PC-9 (cell line): Measurements from ENCODE around the gene FTL. TPM values are rescaled to one million over a fixed set of nuclear protein-coding genes. Genes with fewer than 3 reads are reported as not detected.
A peak's percentile ranks its signal among the peaks of the same experiment; 100 is the strongest.

Experiments used
- BruUV-seq: library from RNA; stranded (reverse); fragments of 400-500 nt; replicated peaks from 2 replicates; lab custom pipeline; 2021; lab: Mats Ljungman, UMichigan
- CTCF ChIA-PET: fragments of 300-600 bp; sonication (Branson Sonifier 250); formaldehyde crosslinking; loops from one replicate; lab custom pipeline; 2022; ENCODE audit warnings: antibody characterized with exemption; lab: Charles Lee
- POLR2A ChIA-PET: fragments of 300-600 bp; sonication (Branson Sonifier 250); formaldehyde crosslinking; loops from one replicate; lab custom pipeline; 2022; ENCODE audit warnings: antibody characterized with exemption; ENCODE audit not compliant: unreplicated experiment; lab: Charles Lee
- DNase-seq, 2 experiments: peaks; one replicate each; pipeline versions ENCODE4 v3.0.0 to v3.0.0-alpha.2; 2015 to 2022; ENCODE audit warnings: mixed read lengths in 1 of 2
- H2AFZ ChIP-seq: fragments of 200-600 bp; sonication (generic); 2 replicates; pipeline ENCODE4 v1.8.1; 2017; ENCODE audit warnings: antibody characterized with exemption
- H3F3A ChIP-seq: fragments of 200-600 bp; sonication (generic); 2 replicates; pipeline ENCODE4 v1.8.1; 2017; ENCODE audit warnings: antibody characterized with exemption, mild to moderate bottlenecking, low read depth; ENCODE audit not compliant: insufficient read depth
- H3K27ac ChIP-seq: fragments of 200-600 bp; sonication (generic); 2 replicates; pipeline ENCODE4 v1.6.1; 2016; ENCODE audit warnings: mixed run types
- H3K27me3 ChIP-seq: fragments of 200-600 bp; sonication (generic); 2 replicates; pipeline ENCODE4 v1.6.1; 2016; ENCODE audit warnings: low read depth, mixed run types; ENCODE audit not compliant: insufficient read depth
- H3K36me3 ChIP-seq: fragments of 200-600 bp; sonication (generic); 2 replicates; pipeline ENCODE4 v1.6.1; 2016; ENCODE audit warnings: low read depth, mixed run types
- H3K4me1 ChIP-seq: fragments of 200-600 bp; sonication (generic); replicated peaks from 2 replicates; pipeline ENCODE4 v1.6.1; 2016; ENCODE audit warnings: mixed run types; ENCODE audit not compliant: insufficient read depth
- H3K4me2 ChIP-seq: fragments of 200-600 bp; sonication (generic); 2 replicates; pipeline ENCODE4 v1.6.1; 2017; ENCODE audit warnings: mixed run types
- H3K4me3 ChIP-seq: fragments of 200-600 bp; sonication (generic); 2 replicates; pipeline ENCODE4 v1.6.1; 2016; ENCODE audit warnings: mixed run types
- H3K79me2 ChIP-seq: fragments of 200-600 bp; sonication (generic); 2 replicates; pipeline ENCODE4 v1.6.1; 2017; ENCODE audit warnings: low read depth, mixed run types
- H3K9me2 ChIP-seq: fragments of 200-600 bp; sonication (generic); 2 replicates; pipeline ENCODE4 v1.8.1; 2017; ENCODE audit warnings: mild to moderate bottlenecking; ENCODE audit not compliant: insufficient read depth
- H3K9me3 ChIP-seq: fragments of 200-600 bp; sonication (generic); 2 replicates; pipeline ENCODE4 v1.8.1; 2016; ENCODE audit warnings: low read depth; ENCODE audit not compliant: insufficient read depth
- H4K20me1 ChIP-seq: fragments of 200-600 bp; sonication (generic); 2 replicates; pipeline ENCODE4 v1.8.1; 2017; ENCODE audit not compliant: insufficient read depth
- EZH2 ChIP-seq: fragments of 200-600 bp; sonication (generic); IDR thresholded peaks from 2 replicates; pipeline ENCODE4 v1.8.0; 2017; ENCODE audit warnings: antibody characterized with exemption, low read depth
- intact Hi-C: fragments of 100-400 bp; cut with micrococcal nuclease; formaldehyde crosslinking; loops from one replicate; pipeline ENCODE4 v1.10.0; 2022; ENCODE audit not compliant: unreplicated experiment
- total RNA-seq: library from RNA; stranded (reverse); gene quantifications from 2 replicates; pipeline ENCODE4 v1.2.3, GENCODE V29; 2021
- TF ChIP-seq, protein P1 (sequence below): fragments of 200-600 bp; sonication (generic); conservative IDR thresholded peaks from 2 replicates; pipeline ENCODE4 v1.6.1; 2017; ENCODE audit warnings: mixed run types, antibody characterized with exemption, mild to moderate bottlenecking, moderate library complexity

The FTL gene
- total RNA-seq, 1 experiment from 2014 or later = 3,822 TPM

- H3K9me3 ChIP-seq = no peaks in the 10 kb centered on the region
- H2AFZ ChIP-seq = no peak overlapping the region
- no peak for TF ChIP-seq EZH2
- TF ChIP-seq, protein P1, sequence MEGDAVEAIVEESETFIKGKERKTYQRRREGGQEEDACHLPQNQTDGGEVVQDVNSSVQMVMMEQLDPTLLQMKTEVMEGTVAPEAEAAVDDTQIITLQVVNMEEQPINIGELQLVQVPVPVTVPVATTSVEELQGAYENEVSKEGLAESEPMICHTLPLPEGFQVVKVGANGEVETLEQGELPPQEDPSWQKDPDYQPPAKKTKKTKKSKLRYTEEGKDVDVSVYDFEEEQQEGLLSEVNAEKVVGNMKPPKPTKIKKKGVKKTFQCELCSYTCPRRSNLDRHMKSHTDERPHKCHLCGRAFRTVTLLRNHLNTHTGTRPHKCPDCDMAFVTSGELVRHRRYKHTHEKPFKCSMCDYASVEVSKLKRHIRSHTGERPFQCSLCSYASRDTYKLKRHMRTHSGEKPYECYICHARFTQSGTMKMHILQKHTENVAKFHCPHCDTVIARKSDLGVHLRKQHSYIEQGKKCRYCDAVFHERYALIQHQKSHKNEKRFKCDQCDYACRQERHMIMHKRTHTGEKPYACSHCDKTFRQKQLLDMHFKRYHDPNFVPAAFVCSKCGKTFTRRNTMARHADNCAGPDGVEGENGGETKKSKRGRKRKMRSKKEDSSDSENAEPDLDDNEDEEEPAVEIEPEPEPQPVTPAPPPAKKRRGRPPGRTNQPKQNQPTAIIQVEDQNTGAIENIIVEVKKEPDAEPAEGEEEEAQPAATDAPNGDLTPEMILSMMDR = no peak
- no peaks in the 10 kb centered on the region for H3K9me2 ChIP-seq
- H3K79me2 ChIP-seq = peaks cover 29% of the 10 kb centered on the region
- ChIA-PET POLR2A (no interaction called here), CTCF (interaction anchor here (1.3 kb wide), 1 partner anchor 23 kb away, joined by 11 read pairs; the partner anchor contains the start of genes GYS1 and RUVBL2)
- H3F3A ChIP-seq = peaks cover 54% of the 10 kb centered on the region
- H4K20me1 ChIP-seq = peaks cover 22% of the 10 kb centered on the region
- peaks cover 14% of the 10 kb centered on the region for H3K4me1 ChIP-seq
- H3K36me3 ChIP-seq = peaks cover 25% of the 10 kb centered on the region
- intact Hi-C loops = loop anchor here (5.0 to 10.0 kb wide), 2 partner anchors 322 to 485 kb away; partner anchors contain the start of gene CA11
- H3K4me2 ChIP-seq = no peak overlapping the region
- H3K4me3 ChIP-seq = no peak overlapping the region
- no TSS peak for BruUV-seq
- no peaks in the 10 kb centered on the region for H3K27me3 ChIP-seq
- peak in 1 of 2 experiments; percentile 79 for DNase-seq
- no peak overlapping the region for H3K27ac ChIP-seq
Observed at GRCh38 chr19:48969276-48970138, 4.4 kb downstream of the FTL start.

DNA sequence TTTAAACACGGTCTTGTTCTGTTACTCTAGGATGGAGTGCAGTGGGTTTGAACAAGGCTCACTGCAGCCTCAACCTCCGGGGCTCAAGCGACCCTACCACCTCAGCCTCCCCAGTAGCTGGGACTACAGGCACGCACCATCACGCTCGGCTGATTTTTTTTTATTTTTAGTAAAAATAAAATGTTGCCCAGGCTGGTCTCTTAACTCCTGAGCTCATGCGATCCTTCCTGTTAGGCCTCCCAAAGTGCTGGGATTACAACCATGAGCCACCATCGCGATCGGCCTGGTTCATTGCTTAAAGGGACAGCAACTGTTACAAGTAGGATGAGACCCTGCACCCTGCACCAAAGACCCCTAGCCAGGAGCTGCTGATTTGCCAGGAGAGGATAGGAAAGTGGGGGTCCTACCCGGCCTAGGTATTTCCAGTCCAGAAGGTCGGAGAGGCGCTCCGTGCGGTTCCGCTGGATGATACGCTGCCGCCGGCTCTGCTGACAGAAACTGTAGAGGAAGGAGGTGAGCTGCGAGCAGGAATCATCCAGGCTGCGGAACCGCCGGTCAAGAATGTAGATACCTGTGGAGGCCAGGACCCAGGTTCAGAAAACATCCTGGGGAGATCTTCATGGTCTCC lies 5.1 kb downstream of the FTL start:
- Histone ChIP-seq H3K27me3 (no peaks in the 10 kb centered on the region), H3F3A (peaks cover 52% of the 10 kb centered on the region), H3K36me3 (peaks cover 25% of the 10 kb centered on the region), H2AFZ (no peak overlapping the region), H3K4me2 (no peak overlapping the region), H4K20me1 (peaks cover 22% of the 10 kb centered on the region), H3K4me1 (peaks cover 12% of the 10 kb centered on the region), H3K4me3 (no peak overlapping the region), H3K9me2 (no peaks in the 10 kb centered on the region), H3K9me3 (no peaks in the 10 kb centered on the region), H3K79me2 (peaks cover 26% of the 10 kb centered on the region), H3K27ac (no peak overlapping the region)
- BruUV-seq = no TSS peak
- POLR2A ChIA-PET = interaction anchor here (0.6 kb wide), 2 partner anchors 89 to 672 kb away, joined by 4 to 5 read pairs; partner anchors contain the start of gene SCAF1
- no peak for DNase-seq
- no peak for TF ChIP-seq EZH2
- TF ChIP-seq, protein P1 = no peak
- CTCF ChIA-PET = interaction anchor here (0.6 to 1.3 kb wide), 7 partner anchors 22 to 325 kb away, joined by 4 to 11 read pairs (median 5); partner anchors contain the start of genes GYS1 and RUVBL2
- intact Hi-C loops = no loop called here

GRCh38 chr19:48970923-48971395 lies 5.8 kb downstream of the FTL start:
- Histone ChIP-seq H3K27ac (no peak overlapping the region), H3K9me2 (no peaks in the 10 kb centered on the region), H2AFZ (no peak overlapping the region), H3K79me2 (peaks cover 19% of the 10 kb centered on the region), H4K20me1 (peaks cover 16% of the 10 kb centered on the region), H3K9me3 (no peaks in the 10 kb centered on the region), H3K4me3 (no peak overlapping the region), H3K4me1 (peaks cover 12% of the 10 kb centered on the region), H3K36me3 (peaks cover 24% of the 10 kb centered on the region), H3K27me3 (no peaks in the 10 kb centered on the region), H3K4me2 (no peak overlapping the region), H3F3A (peaks cover 52% of the 10 kb centered on the region)
- TF ChIP-seq, protein P1 = peak; percentile 97
- TF ChIP-seq EZH2 = no peak
- peak; percentile 45 to 64 for DNase-seq
- intact Hi-C loops = loop anchor here (1.0 kb wide), 1 partner anchor 183 kb away; no protein-coding TSS in a partner anchor
- ChIA-PET CTCF (interaction anchor here (0.6 to 1.3 kb wide), 7 partner anchors 22 to 326 kb away, joined by 4 to 11 read pairs (median 5); partner anchors contain the start of genes GYS1 and RUVBL2), POLR2A (interaction anchor here (0.6 to 0.7 kb wide), 3 partner anchors 89 to 671 kb away, joined by 3 to 5 read pairs (median 4); partner anchors contain the start of gene SCAF1)
- no TSS peak for BruUV-seq
